Choroid plexus epithelial cell (primary cell): ENCODE measurements around the gene ICAM5.
A peak's percentile ranks its signal among the peaks of the same experiment; 100 is the strongest.

Source experiments
- DNase-seq: peaks from one replicate; pipeline ENCODE4 v3.0.0-alpha.2; 2010; ENCODE audit warnings: low read depth
- H3K4me3 ChIP-seq: 2 replicates; pipeline ENCODE4 v1.5.1; 2011; ENCODE audit warnings: low read depth, mild to moderate bottlenecking, control low read depth, low read length, moderate library complexity
- TF ChIP-seq, protein P1 (sequence below): conservative IDR thresholded peaks from 2 replicates; pipeline ENCODE4 v1.5.1; 2011; ENCODE audit warnings: low read depth, mild to moderate bottlenecking, control low read depth, inconsistent platforms, low read length, moderate library complexity

The ICAM5 gene

DNA sequence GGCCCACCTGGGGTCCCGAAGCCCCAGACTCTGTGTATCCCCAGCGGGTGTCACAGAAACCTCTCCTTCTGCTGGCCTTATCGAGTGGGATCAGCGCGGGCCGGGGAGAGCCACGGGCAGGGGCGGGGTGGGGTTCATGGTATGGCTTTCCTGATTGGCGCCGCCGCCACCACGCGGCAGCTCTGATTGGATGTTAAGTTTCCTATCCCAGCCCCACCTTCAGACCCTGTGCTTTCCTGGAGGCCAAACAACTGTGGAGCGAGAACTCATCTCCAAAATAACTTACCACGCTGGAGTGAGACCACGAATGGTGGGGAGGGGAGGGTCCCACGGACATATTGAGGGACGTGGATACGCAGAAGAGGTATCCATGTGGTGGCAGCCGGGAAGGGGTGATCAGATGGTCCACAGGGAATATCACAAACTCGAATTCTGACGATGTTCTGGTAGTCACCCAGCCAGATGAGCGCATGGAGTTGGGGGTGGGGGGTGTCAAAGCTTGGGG is 1.0 kb upstream of the ICAM5 start:
- H3K4me3 ChIP-seq: peak overlapping the region; percentile 60
- DNase-seq: peak; percentile 80
- TF ChIP-seq, protein P1, sequence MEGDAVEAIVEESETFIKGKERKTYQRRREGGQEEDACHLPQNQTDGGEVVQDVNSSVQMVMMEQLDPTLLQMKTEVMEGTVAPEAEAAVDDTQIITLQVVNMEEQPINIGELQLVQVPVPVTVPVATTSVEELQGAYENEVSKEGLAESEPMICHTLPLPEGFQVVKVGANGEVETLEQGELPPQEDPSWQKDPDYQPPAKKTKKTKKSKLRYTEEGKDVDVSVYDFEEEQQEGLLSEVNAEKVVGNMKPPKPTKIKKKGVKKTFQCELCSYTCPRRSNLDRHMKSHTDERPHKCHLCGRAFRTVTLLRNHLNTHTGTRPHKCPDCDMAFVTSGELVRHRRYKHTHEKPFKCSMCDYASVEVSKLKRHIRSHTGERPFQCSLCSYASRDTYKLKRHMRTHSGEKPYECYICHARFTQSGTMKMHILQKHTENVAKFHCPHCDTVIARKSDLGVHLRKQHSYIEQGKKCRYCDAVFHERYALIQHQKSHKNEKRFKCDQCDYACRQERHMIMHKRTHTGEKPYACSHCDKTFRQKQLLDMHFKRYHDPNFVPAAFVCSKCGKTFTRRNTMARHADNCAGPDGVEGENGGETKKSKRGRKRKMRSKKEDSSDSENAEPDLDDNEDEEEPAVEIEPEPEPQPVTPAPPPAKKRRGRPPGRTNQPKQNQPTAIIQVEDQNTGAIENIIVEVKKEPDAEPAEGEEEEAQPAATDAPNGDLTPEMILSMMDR: no peak

DNA sequence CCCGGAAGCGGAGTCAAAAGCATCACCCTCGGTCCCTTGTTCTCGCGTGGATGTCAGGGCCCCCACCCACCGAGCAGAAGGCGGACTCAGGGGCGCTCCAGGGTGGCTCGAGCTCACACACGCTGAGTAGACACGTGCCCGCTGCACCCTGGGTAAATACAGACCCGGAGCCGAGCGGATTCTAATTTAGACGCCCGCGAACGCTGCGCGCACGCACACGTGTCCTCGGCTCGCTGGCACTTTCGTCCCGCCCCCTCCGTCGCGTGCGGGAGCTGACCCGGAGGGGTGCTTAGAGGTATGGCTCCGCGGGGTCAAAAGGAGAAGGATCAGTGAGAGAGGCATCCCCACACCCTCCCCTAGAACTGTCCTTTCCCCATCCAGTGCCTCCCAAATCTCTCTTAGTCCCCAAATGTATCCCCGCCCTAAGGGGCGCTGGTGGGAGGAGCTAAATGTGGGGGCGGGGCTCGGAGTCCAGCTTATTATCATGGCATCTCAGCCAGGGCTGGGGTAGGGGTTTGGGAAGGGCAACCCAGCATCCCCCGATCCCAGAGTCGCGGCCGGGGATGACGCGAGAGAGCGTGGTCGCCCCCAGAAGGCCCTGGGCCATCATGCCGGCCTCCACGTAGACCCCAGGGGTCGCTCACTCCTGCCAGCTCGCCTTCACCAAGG is 451 bp upstream of the ICAM5 start:
- DNase-seq: peak; percentile 67
- TF ChIP-seq, protein P1: no peak
- H3K4me3 ChIP-seq: peak overlapping the region; percentile 60

DNA sequence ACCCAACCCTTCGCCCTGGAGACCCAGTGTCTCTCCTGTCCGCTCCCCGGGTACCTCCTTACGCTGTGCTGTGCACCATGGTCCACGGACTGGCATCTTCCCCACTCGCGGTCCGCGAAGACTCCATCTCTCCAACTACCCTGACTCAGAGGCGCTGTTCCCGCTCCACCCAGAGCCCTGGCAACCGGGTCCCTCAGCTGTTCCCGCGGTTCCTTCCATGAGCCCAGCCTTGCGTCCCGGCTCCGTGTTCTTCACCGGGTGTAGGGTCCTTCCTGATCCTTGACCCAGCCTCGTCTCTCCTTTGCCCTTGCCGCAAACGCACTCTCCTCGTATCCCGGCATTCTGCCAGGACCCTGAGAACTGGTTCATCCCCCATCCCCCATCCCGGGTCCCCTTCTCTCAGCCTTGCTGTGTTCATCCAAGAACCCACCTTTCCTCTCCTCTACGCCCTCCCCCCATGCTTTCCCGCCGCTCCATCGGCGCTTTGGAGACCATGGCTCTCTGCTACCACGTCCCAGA is 664 bp downstream of the ICAM5 start:
- TF ChIP-seq, protein P1: no peak
- DNase-seq: no peak
- peak overlapping the region; percentile 60 for H3K4me3 ChIP-seq

DNA sequence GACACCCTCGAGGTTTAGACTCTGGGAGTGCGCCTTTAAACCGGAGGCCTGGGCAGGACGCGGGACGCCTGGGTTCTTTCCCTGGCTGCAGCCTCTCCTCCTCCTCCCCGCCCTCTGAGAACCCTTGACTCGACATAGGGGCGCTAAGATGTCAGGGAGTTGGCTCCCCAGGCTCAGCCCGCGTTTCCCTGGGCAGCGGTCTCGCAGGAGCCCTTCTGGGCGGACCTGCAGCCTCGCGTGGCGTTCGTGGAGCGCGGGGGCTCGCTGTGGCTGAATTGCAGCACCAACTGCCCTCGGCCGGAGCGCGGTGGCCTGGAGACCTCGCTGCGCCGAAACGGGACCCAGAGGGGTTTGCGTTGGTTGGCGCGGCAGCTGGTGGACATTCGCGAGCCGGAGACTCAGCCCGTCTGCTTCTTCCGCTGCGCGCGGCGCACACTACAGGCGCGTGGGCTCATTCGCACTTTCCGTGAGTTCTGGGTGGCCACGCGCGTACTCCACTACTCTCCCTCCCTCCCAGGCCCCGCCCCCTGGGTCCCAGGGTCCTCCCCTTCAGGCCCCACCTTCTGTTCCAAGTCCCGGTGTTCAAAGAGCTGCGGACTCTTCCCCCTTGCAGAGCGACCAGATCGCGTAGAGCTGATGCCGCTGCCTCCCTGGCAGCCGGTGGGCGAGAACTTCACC is 1.3 kb downstream of the ICAM5 start:
- TF ChIP-seq, protein P1: no peak
- H3K4me3 ChIP-seq: peak overlapping the region; percentile 60
- DNase-seq: peak; percentile 59

DNA sequence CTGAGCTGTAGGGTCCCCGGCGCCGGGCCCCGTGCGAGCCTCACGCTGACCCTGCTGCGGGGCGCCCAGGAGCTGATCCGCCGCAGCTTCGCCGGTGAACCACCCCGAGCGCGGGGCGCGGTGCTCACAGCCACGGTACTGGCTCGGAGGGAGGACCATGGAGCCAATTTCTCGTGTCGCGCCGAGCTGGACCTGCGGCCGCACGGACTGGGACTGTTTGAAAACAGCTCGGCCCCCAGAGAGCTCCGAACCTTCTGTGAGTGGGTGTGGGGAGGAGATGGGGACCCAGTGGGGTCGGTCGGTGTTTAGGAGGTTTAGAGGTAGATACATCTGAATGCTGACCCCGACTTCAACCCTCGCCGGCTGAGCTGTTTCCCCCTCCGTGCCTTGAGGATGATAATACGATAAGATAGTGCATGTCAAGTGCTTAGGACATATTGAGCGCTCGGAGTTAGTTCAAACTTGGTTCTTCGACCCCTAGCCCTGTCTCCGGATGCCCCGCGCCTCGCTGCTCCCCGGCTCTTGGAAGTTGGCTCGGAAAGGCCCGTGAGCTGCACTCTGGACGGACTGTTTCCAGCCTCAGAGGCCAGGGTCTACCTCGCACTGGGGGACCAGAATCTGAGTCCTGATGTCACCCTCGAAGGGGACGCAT is 1.9 kb downstream of the ICAM5 start:
- no peak for DNase-seq
- TF ChIP-seq, protein P1: no peak
- peak overlapping the region; percentile 60 for H3K4me3 ChIP-seq

DNA sequence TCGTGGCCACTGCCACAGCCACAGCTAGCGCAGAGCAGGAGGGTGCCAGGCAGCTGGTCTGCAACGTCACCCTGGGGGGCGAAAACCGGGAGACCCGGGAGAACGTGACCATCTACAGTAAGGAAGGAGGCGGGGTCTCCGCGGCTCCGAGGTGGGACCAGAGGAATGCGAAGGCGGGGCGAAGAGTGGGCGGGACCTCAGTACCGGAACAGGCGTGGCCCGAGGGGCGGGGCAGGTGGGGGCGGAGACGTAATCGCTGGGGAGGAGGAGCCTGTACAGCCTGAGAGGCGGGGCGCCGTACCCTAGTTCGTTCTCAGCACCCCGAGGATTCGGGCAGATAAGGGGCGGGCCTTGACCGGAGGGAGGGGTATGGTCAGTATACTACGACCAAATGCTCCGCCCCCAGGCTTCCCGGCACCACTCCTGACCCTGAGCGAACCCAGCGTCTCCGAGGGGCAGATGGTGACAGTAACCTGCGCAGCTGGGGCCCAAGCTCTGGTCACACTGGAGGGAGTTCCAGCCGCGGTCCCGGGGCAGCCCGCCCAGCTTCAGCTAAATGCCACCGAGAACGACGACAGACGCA is 2.5 kb downstream of the ICAM5 start:
- TF ChIP-seq, protein P1: no peak
- peak; percentile 88 for DNase-seq
- peak overlapping the region; percentile 60 for H3K4me3 ChIP-seq
